HEK293T (cell line): ENCODE measurements around the gene PROS1.

Experiments
- ARNT ChIP-seq: fragments of 450-650 bp; IDR thresholded peaks from 2 replicates; pipeline ENCODE4 v1.6.1; 2017; ENCODE audit warnings: mild to moderate bottlenecking
- BHLHE40 ChIP-seq: fragments of 450-650 bp; IDR thresholded peaks from 2 replicates; pipeline ENCODE4 v1.6.1; 2016; ENCODE audit warnings: mild to moderate bottlenecking, moderate library complexity, borderline replicate concordance
- ELF4 ChIP-seq: fragments of 450-650 bp; IDR thresholded peaks from 2 replicates; pipeline ENCODE4 v1.6.1; 2017; ENCODE audit warnings: antibody characterized with exemption
- FOXA1 ChIP-seq: fragments of 450-650 bp; IDR thresholded peaks from 2 replicates; pipeline ENCODE4 v1.6.1; 2016; ENCODE audit warnings: mild to moderate bottlenecking
- HDGF ChIP-seq: fragments of 450-650 bp; IDR thresholded peaks from 2 replicates; pipeline ENCODE4 v1.6.1; 2017; ENCODE audit warnings: antibody characterized with exemption, borderline replicate concordance
- NFRKB ChIP-seq: fragments of 450-650 bp; IDR thresholded peaks from 2 replicates; pipeline ENCODE4 v1.6.1; 2016; ENCODE audit warnings: mild to moderate bottlenecking, moderate library complexity
- TARDBP ChIP-seq: fragments of 450-650 bp; IDR thresholded peaks from 2 replicates; pipeline ENCODE4 v1.6.1; 2016
- ZNF384 ChIP-seq: fragments of 450-650 bp; IDR thresholded peaks from 2 replicates; pipeline ENCODE4 v1.6.1; 2016

GRCh38 chr3:93855401-93855800 is 118.3 kb downstream of the PROS1 start:
- TF ChIP-seq BHLHE40 = no peak
- no peak for TF ChIP-seq ARNT
- no peak for TF ChIP-seq FOXA1
- no peak for TF ChIP-seq NFRKB
- TF ChIP-seq TARDBP = no peak
- TF ChIP-seq ZNF384 = no peak
- TF ChIP-seq ELF4 = no peak
- no peak for TF ChIP-seq HDGF
